Mucosa of descending colon (tissue), 3 donors: ENCODE data around the gene FAF1. TPM values are rescaled to one million over a fixed set of nuclear protein-coding genes. Genes with fewer than 3 reads are reported as not detected.
"Not testable (repeated sequence)": the region's sequence is repeated elsewhere in the genome, so short reads cannot be mapped to it uniquely, and the experiment has no call there.

Experiments used
- ATAC-seq: fragments of 200-7000 bp; cut with Tn5 transposase; one replicate; pipeline ENCODE4 v1.9.1; 2020; ENCODE audit warnings: mild to moderate bottlenecking, moderate library complexity
- DNase-seq, 3 donors: peaks; one replicate each; pipeline ENCODE4 v3.0.0-alpha.2; 2020
- H3K36me3 ChIP-seq: fragments of 200-600 bp; one replicate; pipeline ENCODE4 v1.8.0; 2021; ENCODE audit warnings: low read depth, mild to moderate bottlenecking
- H3K4me1 ChIP-seq: fragments of 200-600 bp; one replicate; pipeline ENCODE4 v1.8.0; 2021; ENCODE audit warnings: low read depth, mild to moderate bottlenecking
- H3K4me3 ChIP-seq: fragments of 200-600 bp; one replicate; pipeline ENCODE4 v1.8.0; 2021; ENCODE audit warnings: mild to moderate bottlenecking
- H3K9me3 ChIP-seq: fragments of 200-600 bp; one replicate; pipeline ENCODE4 v1.8.0; 2021; ENCODE audit warnings: mild to moderate bottlenecking
- intact Hi-C, 2 donors: fragments of 100-400 bp; cut with DNase I in 1 of 2; cut with micrococcal nuclease in 1 of 2; formaldehyde crosslinking; loops; one replicate each; pipeline versions ENCODE4 v1.11.0 to v1.11.1; 2022; cut with DNase I, micrococcal nuclease
- total RNA-seq, 3 donors: library from RNA; stranded (reverse); fragmentation: NEBNext Ultra II Directional in 2 of 3; extraction: Animal tissue kit (Norgen Biotek cat#: 25700) in 2 of 3; gene quantifications; one replicate each; pipeline versions ENCODE4 v1.2.1 to v1.2.4, GENCODE V29; 2021 to 2023
- TF ChIP-seq, protein P1 (sequence below): fragments of 200-600 bp; IDR thresholded peaks from one replicate; pipeline ENCODE4 v1.8.0; 2022; ENCODE audit warnings: antibody characterized with exemption, mild to moderate bottlenecking
- donor health status: DM: no; HTN: no; CAD: no; lungs with moderate emphysema.
- donor health status: DM: no; HTN: no; CAD: no.
- donor health status: DM: no; HTN: yes; CAD: no.

Gene FAF1
- total RNA-seq, 3 donors from 2014 or later, result 48.6 to 70.9 (median 57.7) TPM

GRCh38 chr1:50750021-50750619 lies 209.9 kb downstream of the FAF1 start:
- H3K4me1 ChIP-seq, result no peaks in the 10 kb centered on the region
- H3K36me3 ChIP-seq, result no peaks in the 10 kb centered on the region
- H3K4me3 ChIP-seq, result no peak overlapping the region
- DNase-seq, result peak in 1 of 3 donors; percentile 22
- intact Hi-C loops, result no loop called here
- H3K9me3 ChIP-seq, result no peaks in the 10 kb centered on the region
- no peak for ATAC-seq
- TF ChIP-seq, protein P1, sequence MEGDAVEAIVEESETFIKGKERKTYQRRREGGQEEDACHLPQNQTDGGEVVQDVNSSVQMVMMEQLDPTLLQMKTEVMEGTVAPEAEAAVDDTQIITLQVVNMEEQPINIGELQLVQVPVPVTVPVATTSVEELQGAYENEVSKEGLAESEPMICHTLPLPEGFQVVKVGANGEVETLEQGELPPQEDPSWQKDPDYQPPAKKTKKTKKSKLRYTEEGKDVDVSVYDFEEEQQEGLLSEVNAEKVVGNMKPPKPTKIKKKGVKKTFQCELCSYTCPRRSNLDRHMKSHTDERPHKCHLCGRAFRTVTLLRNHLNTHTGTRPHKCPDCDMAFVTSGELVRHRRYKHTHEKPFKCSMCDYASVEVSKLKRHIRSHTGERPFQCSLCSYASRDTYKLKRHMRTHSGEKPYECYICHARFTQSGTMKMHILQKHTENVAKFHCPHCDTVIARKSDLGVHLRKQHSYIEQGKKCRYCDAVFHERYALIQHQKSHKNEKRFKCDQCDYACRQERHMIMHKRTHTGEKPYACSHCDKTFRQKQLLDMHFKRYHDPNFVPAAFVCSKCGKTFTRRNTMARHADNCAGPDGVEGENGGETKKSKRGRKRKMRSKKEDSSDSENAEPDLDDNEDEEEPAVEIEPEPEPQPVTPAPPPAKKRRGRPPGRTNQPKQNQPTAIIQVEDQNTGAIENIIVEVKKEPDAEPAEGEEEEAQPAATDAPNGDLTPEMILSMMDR, result no peak

DNA sequence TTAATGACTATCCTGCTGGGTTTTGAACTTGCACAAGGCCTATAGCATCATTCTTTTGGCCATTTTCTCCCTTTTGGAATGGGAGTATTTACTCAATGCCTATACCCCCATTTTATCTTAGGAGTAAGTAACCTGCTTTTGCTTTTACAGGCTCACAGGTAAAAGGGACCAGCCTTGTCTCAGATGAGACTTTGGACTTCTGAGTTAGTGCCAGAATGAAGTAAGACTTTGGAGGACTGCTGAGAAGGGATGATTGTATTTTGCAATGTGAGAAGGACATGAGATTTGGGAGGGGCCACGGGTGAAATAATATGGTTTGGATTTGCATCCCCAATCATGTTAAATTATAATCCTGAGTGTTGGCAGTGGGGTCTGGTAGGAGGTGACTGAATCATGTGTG lies 212.7 kb downstream of the FAF1 start:
- peak in 1 of 3 donors; percentile 10 for DNase-seq
- no peaks in the 10 kb centered on the region for H3K4me1 ChIP-seq

DNA sequence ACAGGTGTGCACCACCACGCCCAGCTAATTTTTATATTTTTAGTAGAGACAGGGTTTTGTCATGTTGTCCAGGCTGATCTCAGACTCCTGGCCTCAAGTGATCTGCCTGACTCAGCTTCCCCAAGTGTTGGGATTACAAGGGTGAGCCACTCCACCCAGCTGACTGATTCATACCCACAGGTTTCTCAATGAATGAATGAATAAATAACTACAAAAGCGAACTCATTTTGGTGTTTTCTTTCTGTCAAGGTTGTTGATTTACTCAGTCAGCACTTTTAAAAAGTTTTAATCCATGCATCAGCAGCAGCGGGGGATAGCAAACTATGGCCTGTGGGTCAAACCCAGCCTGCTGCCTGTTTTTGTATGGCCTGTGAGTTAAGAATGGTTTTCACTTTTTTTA lies 217.5 kb downstream of the FAF1 start:
- no peak for DNase-seq
- no peaks in the 10 kb centered on the region for H3K4me1 ChIP-seq
- no peaks in the 10 kb centered on the region for H3K36me3 ChIP-seq
- H3K4me3 ChIP-seq, result no peak overlapping the region
- intact Hi-C loops, result no loop called here
- TF ChIP-seq, protein P1, result no peak
- H3K9me3 ChIP-seq, result no peaks in the 10 kb centered on the region
- no peak for ATAC-seq

More for the DNA sequence above, 212.7 kb downstream of the FAF1 start:
- no peak overlapping the region for H3K4me3 ChIP-seq
- H3K36me3 ChIP-seq, result no peaks in the 10 kb centered on the region
- no peaks in the 10 kb centered on the region for H3K9me3 ChIP-seq
- peak; percentile 72 for ATAC-seq
- TF ChIP-seq, protein P1, result no peak
- intact Hi-C loops, result no loop called here

GRCh38 chr1:50739125-50739524 lies 220.9 kb downstream of the FAF1 start:
- no peak for DNase-seq
- intact Hi-C loops, result no loop called here
- no peak overlapping the region for H3K4me3 ChIP-seq
- H3K36me3 ChIP-seq, result no peaks in the 10 kb centered on the region
- no peaks in the 10 kb centered on the region for H3K4me1 ChIP-seq
- TF ChIP-seq, protein P1, result no peak
- no peak for ATAC-seq
- H3K9me3 ChIP-seq, result no peaks in the 10 kb centered on the region

GRCh38 chr1:50735443-50735842 lies 224.6 kb downstream of the FAF1 start:
- TF ChIP-seq, protein P1, result no peak
- no peak for ATAC-seq
- DNase-seq, result peak in 1 of 3 donors; percentile 17
- Histone ChIP-seq H3K9me3 (no peaks in the 10 kb centered on the region), H3K36me3 (no peaks in the 10 kb centered on the region), H3K4me3 (no peak overlapping the region), H3K4me1 (no peaks in the 10 kb centered on the region)
- intact Hi-C loops, result no loop called here

GRCh38 chr1:50727578-50727977 lies 232.5 kb downstream of the FAF1 start:
- intact Hi-C loops, H3K36me3 ChIP-seq, H3K4me3 ChIP-seq, ATAC-seq, H3K4me1 ChIP-seq, DNase-seq, H3K9me3 ChIP-seq: not testable (repeated sequence)
